Measurements from ENCODE around the gene RNF125.

The RNF125 gene

DNA sequence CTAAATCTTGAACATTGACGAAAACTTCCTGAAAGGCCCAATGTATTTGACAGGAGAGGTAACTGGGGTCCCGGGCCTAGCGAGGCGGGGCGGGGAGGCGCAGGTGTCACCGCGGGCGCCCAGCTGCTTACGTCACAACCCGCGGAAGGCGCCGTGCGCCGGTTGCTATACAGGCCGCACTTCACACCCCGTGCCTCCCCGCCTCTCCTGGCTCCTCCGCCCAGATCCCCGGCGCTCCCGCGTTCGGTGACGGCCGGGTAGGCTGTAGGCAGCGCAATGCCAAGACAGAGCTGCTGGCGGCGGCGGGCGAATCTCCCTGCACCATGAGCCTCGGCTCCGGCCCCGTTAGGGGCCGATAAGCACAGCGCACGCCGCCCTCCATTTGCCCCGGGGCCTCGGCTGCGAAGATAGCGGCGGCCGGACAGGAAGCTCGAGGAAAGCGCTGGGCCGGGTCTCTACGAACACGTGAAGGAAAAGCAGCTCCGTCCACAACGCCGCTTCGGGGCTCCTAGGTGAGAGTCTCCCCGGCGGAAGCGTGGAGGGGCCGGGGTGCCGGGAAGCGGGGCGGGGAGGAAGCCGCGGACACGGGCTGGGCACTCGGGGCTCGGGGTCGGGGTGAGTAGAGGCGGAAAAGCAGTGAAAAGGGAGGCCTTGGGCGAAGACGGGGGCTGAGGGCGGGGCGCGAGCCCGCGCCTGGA lies 73.2 kb downstream of the RNF125 start, which contains the start of gene RNF138:
TSS of gene RNF138 (plus strand) at position 151 of the 698 bp plus-strand sequence. CDS start 903 bp downstream, outside the sequence.
- DNase-seq, result peak; percentile 81 to 97 (median 96)

DNA sequence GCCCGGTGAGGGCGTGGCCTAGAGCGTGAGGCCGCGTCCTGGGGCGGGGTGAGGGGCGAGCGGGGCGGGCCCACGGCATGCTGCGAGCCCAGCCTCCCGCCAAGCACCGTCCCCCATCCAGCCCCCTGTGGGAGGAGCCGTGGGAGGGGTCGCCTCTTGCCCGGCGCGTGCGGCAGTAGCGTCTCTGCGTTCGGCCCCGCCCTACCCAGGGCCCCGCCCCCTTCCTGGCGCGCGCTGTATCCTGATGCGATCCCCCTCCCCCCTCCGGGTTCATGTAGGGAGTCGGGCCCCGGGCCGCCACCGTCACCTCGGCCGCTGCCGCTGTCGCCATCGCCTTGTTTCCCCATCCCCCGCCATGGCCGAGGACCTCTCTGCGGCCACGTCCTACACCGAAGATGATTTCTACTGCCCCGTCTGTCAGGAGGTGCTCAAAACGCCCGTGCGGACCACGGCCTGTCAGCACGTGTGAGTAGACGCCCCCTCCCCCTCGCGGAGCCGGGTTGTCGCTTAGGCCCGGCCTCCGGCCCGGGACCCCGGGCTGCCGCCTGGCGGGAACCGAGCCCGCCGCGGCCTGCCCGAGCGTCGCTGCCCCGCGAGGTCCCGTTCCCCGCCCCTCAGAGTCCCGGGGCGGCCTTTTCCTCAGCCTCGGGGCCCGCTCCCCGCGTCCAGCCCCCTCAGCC lies 73.9 kb downstream of the RNF125 start:
- peak; percentile 93 to 99 (median 98) for DNase-seq

DNA sequence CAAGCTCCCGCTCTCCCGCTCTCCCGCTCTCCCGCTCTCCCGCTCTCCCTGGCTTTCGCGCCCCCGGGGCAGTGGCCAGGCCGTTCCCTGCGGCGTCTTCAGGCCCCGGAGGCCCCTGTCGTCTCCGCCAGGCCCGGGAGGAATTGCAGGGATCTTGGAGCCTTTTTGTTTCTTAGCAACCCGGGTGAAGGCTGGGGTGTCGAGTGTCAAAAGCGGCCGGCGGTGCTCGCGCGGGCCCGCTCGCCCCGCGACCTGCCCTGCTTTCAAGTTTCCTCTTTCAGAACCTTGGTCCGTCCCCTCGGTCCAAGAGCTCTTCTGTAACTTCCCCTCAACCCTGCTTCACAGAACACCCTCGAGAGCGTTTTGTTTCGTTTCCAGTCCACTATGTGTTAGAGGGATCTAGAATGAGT lies 74.5 kb downstream of the RNF125 start:
- DNase-seq, result peak; percentile 55 to 88 (median 84)

DNA sequence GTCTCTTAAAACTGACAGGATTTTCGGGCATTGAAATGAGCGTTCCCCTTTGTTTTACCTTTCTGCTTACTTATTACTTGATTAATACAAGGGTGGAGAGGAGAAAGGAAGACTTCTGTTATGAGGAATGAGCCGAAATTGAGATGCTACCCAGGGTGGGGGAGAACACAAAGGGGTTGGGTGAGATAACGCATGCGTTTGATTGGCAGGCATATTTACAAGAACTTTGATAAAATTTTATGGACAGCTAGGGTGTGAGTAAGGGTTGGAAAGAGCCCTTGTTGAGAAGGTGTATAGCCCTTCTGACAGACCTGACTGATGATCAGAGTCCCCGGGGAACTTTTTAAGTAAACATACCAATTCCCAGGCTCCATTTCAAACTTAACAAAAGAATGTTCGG lies 74.9 kb downstream of the RNF125 start:
- DNase-seq, result peak in 2 of 3 experiments; percentile 5 to 73

DNA sequence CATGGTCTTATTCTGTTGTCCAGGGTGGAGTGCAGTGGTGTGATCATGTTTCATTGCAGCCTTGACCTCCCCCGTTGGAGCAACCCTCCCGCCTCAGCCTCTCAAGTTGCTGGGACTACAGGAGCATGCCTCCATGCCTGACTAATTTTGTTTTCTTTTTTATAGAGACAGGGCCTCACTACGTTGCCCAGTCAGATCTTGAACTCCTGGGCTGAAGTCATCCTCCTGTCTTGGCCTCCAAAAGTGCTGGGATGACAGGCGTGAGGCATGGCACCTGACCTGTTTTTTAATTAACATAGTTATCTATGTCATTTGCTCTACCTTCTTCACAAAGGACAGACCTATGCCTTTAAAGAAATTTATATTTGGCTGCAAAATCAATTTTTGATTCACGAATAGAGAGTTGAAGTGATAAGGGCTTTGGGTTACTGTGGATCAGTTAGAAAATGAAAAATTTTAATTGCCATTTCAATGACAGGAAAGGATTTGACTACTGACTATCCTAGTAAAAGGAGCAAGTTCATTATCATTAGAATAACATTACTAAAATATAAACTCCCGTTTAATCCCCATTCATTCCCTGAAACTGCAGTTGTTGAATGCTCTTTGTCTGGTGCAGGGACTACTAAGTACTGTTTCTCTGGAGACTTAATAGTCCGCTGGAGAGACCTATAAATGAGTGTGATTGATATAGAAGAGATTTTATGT lies 76.7 kb downstream of the RNF125 start:
- no peak for DNase-seq

DNA sequence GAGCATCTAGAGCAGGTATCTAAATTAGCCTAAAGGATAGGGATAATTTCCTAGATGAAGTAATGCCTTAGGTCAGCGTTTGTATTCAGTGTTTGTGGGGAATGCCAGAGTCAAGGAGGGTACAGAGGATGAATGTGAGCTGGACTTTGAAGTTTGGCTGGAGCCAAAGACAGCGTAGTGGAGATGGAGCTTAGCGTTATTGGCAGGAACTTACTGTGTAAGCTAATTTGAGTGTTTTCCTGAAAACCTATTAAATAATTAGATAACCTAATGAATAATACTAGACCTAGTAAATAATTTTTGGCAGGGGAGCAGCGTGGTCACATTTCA lies 77.2 kb downstream of the RNF125 start:
- DNase-seq, result no peak

DNA sequence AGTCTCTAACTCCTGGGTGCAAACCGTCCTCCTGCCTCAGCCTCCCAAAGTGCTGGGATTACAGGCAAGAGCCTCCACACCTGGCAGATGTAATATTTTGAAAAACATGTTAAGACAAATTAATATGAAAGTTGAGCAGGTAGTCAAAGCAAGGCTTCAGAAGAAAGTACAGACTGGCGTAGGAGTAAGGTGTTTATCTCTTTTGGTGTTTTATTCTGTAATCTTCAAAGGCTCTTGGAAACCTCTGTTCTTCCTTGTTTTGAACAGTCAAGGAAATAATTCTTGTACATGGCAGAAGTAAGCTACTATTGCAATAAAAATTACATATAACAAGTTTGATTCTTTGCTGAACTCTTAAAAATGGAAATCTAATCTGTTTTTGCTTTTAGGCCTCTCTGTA lies 78.3 kb downstream of the RNF125 start:
- DNase-seq, result no peak

DNA sequence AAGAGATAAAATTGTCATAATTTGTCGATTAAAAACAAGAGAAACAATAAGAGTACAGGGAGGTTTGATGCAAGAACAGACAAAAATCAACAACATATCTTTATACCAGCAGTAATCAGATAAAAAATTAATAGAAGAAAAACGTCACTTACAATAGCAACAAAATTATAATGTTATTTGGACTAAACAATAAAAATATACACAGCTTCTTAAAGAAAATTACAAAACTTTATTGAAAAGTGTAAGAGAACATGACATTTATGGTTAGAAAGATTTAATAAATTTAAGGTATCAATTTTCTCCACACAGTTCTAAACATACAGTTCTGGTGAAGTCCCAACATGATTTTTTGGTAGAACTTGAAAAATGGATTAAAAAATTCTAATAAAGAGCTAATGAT lies 85.9 kb downstream of the RNF125 start:
- DNase-seq, result no peak

DNA sequence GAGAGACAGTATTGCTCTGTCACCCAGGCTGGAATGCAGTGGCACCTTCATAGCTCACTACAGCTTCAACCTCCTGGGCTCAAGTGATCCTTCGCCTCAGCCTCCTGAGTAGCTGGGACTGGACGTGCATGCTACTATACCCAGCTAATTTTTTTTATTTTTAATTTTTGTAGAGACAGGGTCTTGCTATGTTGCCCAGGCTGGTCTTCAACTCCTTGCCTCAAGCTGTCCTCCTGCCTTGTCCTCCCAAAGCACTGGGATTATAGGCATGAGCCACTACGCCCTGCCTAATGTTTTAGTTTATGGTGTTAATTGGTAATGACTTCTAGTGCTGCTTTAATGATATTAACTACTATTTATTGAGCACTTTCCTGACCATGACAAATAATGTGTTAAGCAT lies 91.4 kb downstream of the RNF125 start:
- DNase-seq, result no peak

DNA sequence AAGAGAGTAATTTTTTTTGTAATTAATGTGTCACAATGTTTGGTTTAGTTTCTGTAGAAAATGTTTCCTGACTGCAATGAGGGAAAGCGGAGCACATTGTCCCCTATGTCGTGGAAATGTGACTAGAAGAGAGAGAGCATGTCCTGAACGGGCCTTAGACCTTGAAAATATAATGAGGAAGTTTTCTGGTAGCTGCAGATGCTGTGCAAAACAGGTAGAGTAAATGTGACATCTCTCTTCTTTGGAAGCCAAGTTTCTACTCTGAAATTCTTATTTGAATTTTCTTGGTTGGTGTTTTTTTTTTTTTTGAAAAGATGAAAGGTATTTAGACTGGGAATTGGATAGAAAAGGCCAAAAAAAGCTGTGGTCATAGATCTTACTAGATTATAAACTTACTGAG lies 93.1 kb downstream of the RNF125 start:
- DNase-seq, result no peak

DNA sequence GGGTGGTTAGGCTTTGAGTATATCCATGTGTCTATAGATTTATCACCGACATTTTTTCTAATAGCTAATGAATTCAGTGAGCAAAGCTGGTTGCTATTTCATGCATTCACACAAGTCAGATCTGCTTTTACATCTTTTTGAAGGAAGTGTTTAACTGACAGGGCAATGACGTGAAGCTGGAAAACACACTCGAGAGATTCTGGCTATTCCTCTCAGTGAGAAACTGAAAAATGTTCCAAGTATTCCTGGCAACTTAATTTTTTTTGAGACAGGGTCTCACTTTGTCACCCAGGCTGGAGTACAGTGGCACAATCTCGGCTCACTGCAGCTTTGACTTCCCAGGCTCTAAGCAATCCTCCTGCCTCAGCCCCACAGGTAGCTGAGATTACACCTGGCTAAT lies 94.2 kb downstream of the RNF125 start:
- DNase-seq, result no peak

DNA sequence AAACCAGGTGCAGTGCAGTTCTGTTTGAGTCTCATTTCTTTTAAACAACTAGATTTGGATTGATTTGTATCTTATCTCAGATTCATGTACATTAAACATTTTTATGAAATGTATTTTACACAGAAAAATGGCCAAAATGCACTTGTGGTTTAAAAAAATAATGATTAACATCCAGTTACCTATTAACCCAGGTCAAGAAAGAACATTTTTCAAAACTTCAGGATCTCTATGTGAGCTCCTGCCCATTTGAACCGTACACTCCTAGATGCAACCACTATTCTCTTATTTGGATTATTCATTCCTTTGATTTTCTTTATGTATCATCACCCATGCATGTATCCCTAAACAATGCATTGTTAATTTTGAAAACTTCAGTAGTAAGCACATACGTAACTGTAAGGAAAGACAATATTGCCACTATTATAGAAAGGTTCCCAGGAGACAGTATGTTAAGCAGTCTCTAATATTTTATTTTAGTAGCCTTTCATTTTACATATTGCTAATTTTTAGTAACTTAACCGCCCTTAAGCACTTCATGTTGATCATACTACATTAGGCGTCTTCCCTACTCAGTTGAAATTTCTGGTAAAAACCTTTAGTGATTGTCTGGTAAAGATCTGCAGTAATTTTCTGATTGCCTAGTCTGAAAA lies 95.8 kb downstream of the RNF125 start:
- no peak for DNase-seq

DNA sequence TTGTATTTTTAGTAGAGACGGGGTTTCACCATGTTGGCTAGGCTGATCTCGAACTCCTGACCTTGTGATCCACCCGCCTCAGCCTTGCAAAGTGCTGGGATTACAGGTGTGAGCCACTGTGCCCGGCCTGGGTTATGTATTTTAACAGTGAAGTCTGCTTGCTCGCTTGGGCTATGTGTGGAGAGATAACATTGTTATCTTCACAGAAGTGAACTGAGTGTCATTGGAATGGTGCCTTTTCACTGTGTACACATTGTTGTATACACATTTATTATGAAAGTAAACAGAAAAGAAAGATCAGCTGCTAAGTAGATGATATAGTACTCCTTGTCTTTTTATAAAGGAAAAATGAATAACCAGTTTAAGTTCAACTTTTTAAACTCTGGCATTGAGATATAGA lies 103.4 kb downstream of the RNF125 start:
- DNase-seq, result no peak

Data from NCI-H1417 (cell line).